Stimulated activated CD8-positive, alpha-beta memory T cell treated with anti-CD3 and anti-CD28 coated beads, Interleukin-7, amount 100 ng/mL, for 4 hours (primary cell): ENCODE measurements around the gene NOSIP.
A peak's percentile ranks its signal among the peaks of the same experiment; 100 is the strongest.

Experiments
- DNase-seq, 2 donors: peaks; one replicate each; pipeline ENCODE4 v3.0.0-alpha.2; 2020; ENCODE audit warnings: low read depth in 2 of 2

Gene NOSIP

DNA sequence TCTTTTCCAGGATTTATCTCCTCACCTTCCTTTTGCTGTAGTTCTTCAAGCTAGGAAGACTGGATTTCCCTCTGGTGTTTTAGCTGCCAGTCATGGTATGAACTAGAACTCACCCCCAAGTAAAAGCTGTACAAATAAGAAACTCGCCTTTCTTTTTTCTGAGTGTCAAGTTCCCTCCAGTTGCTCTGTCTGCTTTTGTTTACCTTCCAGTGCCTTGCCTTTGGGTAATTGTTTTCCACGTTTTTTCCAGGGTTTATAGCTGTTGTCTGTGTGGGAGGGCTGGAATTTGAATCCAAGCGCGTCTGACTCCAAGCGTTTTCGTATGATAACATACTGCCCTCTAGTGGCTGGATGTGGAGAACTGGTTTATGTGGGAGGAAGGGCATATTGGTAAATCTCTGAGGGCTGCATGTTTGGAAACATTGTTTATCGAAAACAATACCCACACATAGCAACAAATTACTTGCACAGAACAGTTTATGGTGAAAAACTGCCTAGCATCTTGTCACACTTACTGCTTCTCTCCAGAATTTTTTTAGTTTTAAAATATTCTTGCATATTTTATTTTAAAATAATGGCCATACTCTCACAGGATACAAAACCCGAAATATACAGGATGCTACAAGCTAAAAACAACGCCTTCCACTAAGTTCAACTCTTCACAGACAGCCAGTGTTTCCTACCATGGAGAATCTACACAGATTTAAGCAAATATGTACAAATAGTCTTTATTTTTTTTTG lies 33.4 kb downstream of the NOSIP start:
- DNase-seq, result peak in 1 of 2 donors; percentile 46

DNA sequence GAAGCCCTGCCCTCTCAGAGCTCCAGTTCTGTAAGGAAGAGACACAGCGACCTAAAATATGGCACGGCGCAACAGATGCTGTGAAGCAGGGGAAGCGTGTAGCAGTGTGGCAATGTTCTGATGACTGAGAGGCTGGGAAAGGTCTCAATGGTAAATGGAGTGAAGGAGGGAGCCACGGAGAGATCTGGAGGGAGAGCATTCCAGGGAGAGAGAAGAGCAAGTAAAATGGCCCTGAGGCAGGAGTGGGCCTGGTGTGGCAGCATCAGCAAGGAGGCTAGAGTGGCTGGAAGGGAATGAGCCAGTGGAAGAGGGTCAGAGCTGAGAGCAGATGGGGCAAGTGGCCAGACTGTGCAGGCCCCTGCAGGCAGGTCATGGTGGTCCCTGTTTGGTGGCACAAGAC lies 36.2 kb downstream of the NOSIP start:
- DNase-seq, result no peak

- DNase-seq, result no peak
Measured at GRCh38 chr19:49543032-49543431, 37.3 kb downstream of the NOSIP start.

DNA sequence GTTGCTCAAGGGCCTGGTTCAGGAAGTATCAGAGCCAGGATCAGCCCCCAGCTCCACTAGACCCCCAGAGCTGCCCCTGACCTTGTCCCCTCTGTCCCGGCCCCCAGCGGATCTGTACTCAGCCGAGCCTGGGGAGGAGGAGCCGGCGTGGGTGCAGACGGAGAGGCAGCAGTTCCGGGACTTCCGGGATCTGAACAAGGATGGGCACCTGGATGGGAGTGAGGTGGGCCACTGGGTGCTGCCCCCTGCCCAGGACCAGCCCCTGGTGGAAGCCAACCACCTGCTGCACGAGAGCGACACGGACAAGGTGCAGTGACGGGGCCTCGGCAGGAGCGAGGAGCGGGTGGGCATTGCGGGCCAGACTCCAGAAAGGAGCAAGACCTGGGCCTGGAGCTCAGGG lies 37.9 kb downstream of the NOSIP start:
- DNase-seq, result no peak

DNA sequence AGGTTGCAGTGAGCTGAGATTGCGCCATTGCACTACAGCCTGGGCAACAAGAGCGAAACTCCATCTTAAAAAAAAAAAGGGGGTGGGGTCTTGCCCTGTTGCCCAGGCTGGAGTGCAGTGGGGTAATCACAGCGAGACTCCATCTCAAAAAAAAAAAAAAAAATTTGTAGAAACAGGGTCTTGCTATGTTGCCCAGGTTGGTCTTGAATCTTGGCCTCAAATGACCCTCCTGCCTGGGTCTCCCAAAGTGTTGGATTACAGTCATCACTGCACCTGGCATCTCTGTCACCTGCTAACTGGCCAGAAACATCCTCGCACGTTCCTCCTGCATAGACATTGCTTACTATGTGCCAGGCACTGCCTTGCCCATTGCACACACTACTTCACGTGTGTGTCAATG lies 38.4 kb downstream of the NOSIP start:
- DNase-seq, result no peak

DNA sequence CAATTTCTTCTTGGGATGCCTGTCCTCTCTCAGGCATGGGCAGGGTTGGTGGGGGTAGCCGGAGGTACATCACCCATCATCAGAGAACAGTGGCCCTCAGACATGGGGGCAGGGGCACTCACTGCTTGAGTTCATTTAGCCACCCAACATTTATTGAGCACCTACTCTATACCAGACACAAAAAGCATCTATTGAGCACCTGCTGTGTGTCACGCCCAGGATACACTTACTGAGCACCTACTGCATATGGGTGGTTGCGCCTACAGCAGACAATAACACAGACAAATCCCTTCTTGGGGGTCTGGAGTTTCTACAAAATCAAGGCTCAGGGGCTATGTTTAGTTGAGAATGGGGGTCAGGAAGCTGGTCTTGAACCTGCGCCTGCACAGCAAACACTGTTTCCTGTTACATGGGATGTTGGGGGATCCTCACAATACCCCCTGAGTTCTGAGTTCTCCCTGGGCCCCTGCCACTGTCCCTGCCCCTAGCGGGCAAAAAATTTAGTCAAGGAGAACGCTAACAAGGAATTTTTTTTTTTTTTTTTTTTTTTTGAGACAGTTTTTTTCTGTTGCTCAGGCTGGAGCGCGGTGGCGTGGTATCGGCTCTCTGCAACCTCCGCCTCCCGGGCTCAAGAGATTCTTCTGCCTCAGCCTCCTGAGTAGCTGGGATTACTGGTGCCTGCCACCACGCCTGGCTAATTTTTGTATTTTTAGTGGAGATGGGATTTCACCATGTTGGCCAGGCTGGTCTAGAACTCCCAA lies 41.0 kb downstream of the NOSIP start:
- no peak for DNase-seq

DNA sequence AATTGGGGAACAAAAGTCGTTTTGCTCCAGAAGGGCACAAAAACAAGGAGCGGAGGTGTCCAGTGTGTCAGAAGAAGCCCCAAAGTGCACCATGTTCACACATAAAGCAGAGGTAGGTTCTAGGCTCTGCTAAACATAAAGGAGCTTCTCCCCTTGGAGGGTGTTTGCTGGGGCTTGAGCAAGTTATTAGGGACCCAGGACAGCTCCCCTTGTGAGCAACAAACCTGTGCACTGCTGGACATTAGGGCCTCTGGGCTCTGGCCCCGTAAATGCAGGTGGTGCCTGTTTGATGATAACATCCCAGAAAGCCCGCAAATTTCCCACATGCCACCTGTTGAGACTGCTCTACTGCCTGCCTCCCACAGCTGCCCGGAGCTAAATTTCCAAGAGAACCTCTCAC lies 41.7 kb downstream of the NOSIP start:
- DNase-seq, result no peak

GRCh38 chr19:49536921-49537462 lies 43.4 kb downstream of the NOSIP start:
- no peak for DNase-seq

- DNase-seq, result no peak
Measured at GRCh38 chr19:49534632-49535385, 45.5 kb downstream of the NOSIP start.

DNA sequence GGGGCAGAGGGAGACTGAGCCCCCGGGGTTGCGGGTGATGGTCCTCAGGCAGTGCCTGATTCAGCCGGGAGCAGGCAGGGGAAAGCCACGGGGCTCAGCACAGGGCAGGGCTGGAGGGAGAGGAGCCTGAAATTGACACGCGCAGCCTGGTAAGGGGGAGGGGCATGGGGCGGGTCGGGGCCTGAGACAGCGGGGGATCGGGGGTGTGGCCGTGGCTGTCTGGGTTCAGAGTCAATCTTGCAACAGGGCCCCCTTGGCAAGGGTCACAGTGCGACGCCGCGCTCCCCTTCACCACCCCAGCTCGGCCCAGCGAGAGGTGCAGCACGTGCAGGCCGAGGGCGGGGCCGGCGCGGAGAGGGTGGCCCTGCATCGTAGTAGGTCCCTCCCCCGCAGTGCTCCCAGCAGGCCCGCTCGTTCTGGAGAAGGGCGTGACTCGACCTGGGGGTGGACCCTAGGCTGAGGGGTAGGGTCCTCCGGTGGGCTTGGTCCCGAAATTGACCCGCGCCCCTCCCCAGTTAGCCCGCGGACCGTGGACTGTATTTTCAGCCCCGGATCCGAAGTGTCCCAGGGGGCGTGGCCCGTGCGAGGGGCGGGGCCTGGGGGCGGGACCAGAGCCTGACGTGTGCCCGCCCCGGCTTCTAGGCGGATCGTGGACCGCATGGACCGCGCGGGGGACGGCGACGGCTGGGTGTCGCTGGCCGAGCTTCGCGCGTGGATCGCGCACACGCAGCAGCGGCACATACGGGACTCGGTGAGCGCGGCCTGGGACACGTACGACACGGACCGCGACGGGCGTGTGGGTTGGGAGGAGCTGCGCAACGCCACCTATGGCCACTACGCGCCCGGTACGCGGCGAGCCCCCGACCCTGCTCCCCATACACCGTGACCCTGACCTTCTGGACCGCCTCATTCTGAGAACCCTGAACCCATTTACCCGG lies 46.5 kb downstream of the NOSIP start:
- peak; percentile 68 to 75 for DNase-seq

DNA sequence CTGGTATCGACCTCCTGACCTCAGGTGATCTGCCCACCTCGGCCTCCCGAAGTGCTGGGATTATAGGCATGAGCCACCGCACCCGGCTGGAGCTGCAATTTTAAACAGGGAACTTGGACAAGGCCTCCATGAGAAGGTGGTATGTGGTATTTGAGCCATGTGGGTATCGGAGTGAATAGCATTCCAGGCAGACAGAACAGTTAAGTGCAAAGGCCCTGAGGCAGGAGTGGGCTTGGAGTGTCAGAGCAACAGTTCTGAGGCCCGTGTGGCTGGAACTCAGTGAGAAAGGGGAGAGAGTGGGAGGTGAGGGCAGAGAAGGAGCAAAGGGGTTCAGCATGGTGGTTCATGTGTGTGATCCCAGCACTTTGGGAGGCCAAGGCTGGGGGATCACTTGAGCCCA lies 49.6 kb downstream of the NOSIP start:
- DNase-seq, result no peak

DNA sequence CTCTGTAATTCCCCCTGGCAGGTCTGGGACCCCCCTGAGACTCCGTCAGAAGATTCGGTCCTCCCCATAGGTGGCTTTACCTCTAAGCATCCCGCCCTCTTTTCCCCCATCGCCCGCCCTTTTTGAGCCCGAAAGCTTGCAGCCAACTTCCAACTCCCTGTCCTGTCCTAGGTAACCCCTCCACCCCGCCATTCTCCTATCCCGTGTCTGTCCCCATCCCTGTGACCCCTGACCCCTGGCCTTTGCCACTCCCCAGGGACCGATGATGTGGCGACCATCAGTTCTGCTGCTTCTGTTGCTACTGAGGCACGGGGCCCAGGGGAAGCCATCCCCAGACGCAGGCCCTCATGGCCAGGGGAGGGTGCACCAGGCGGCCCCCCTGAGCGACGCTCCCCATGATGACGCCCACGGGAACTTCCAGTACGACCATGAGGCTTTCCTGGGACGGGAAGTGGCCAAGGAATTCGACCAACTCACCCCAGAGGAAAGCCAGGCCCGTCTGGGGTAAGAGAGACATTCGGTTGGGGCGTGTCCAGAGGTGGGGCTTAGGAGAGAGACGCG lies 52.1 kb downstream of the NOSIP start:
- DNase-seq, result no peak

GRCh38 chr19:49524812-49525455 lies 55.4 kb downstream of the NOSIP start:
- DNase-seq, result no peak

DNA sequence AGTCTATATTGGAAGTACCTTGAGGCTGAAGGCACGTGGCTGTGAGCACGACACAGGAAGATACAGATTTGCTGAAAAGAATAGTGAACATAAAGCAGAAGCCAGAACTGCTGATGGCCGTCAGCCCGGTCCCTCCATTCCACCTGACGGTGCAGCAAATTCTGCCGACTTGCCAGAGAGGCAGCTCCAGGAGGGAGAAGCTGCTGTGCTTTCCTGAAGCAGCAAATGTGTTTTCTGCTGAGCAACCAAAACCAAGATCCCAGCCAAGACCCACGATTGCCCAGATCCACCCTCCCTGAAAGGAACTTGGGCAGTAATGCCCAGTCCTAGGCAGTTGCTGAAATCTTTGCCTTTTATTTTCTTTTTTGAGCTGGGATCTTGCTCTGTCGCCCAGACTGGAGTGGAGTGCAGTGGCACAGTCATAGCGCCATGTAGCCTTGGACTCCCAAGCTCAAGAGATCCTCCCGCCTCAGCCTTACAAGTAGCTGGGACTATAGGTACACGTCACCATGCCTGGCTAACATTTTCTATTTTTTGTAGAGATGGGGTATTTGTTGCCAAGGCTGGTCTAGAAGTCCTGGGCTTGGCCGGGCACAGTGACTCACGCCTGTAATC lies 59.5 kb downstream of the NOSIP start:
- no peak for DNase-seq

- no peak for DNase-seq
Measured at GRCh38 chr19:49518033-49518432, 62.3 kb downstream of the NOSIP start.

GRCh38 chr19:49515767-49516166 lies 64.6 kb downstream of the NOSIP start:
- DNase-seq, result no peak

GRCh38 chr19:49514151-49514550 lies 66.2 kb downstream of the NOSIP start:
- DNase-seq, result no peak

DNA sequence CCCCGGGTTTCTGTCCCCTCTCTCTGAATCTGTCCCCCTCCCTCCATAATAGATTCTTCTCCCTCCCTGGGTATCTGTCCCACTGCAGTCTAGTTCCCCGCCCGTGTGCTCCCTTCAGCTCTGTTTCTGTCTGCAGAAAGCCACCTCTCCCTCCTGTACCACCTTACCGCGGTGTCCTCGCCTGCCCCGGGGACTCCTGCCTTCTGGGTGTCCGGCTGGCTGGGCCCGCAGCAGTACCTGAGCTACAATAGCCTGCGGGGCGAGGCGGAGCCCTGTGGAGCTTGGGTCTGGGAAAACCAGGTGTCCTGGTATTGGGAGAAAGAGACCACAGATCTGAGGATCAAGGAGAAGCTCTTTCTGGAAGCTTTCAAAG lies 66.6 kb downstream of the NOSIP start:
- no peak for DNase-seq

- no peak for DNase-seq
Measured at GRCh38 chr19:49512970-49513745, 67.2 kb downstream of the NOSIP start.
